Calu3 (cell line): ENCODE measurements around the gene SFRP5. TPM values are rescaled to one million over a fixed set of nuclear protein-coding genes. Genes with fewer than 3 reads are reported as not detected.

Source experiments
- BruUV-seq: library from RNA; stranded (reverse); fragments of 400-500 nt; replicated peaks from 2 replicates; lab custom pipeline; 2021; lab: Mats Ljungman, UMichigan
- CTCF ChIA-PET: fragments of 300-600 bp; sonication (Branson Sonifier 250); formaldehyde crosslinking; loops from one replicate; lab custom pipeline; 2022; ENCODE audit warnings: antibody characterized with exemption; lab: Charles Lee
- DNase-seq: peaks from one replicate; pipeline ENCODE4 v3.0.0; 2022
- H3K27ac Mint-ChIP-seq: one replicate; pipeline ENCODE4 v1.8.0; 2022; ENCODE audit warnings: mixed read lengths; ENCODE audit not compliant: unreplicated experiment
- H3K27me3 Mint-ChIP-seq: one replicate; pipeline ENCODE4 v1.8.0; 2022; ENCODE audit warnings: mixed read lengths; ENCODE audit not compliant: unreplicated experiment
- H3K36me3 Mint-ChIP-seq: one replicate; pipeline ENCODE4 v1.8.0; 2022; ENCODE audit warnings: mild to moderate bottlenecking, moderate library complexity, mixed read lengths; ENCODE audit not compliant: insufficient read depth, unreplicated experiment
- H3K4me1 Mint-ChIP-seq: one replicate; pipeline ENCODE4 v1.8.0; 2022; ENCODE audit warnings: mild to moderate bottlenecking, low read depth, mixed read lengths; ENCODE audit not compliant: unreplicated experiment
- H3K4me3 Mint-ChIP-seq: one replicate; pipeline ENCODE4 v1.8.0; 2022; ENCODE audit warnings: mild to moderate bottlenecking, low read depth, moderate library complexity, mixed read lengths; ENCODE audit not compliant: unreplicated experiment
- H3K9me3 Mint-ChIP-seq: one replicate; pipeline ENCODE4 v1.8.0; 2022; ENCODE audit warnings: low read depth, mixed read lengths; ENCODE audit not compliant: unreplicated experiment
- intact Hi-C: fragments of 100-400 bp; cut with micrococcal nuclease; formaldehyde crosslinking; loops from one replicate; pipeline ENCODE4 v1.10.0; 2022; ENCODE audit not compliant: unreplicated experiment
- total RNA-seq: library from RNA; stranded (reverse); gene quantifications from 2 replicates; pipeline ENCODE4 v1.2.3, GENCODE V29; 2022
- TF ChIP-seq, protein P1 (sequence below): fragments of 200-600 bp; IDR thresholded peaks from one replicate; pipeline ENCODE4 v1.8.0; 2022; ENCODE audit warnings: antibody characterized with exemption; ENCODE audit not compliant: unreplicated experiment

Gene SFRP5
- total RNA-seq, 1 experiment from 2014 or later, result 0.19 TPM

DNA sequence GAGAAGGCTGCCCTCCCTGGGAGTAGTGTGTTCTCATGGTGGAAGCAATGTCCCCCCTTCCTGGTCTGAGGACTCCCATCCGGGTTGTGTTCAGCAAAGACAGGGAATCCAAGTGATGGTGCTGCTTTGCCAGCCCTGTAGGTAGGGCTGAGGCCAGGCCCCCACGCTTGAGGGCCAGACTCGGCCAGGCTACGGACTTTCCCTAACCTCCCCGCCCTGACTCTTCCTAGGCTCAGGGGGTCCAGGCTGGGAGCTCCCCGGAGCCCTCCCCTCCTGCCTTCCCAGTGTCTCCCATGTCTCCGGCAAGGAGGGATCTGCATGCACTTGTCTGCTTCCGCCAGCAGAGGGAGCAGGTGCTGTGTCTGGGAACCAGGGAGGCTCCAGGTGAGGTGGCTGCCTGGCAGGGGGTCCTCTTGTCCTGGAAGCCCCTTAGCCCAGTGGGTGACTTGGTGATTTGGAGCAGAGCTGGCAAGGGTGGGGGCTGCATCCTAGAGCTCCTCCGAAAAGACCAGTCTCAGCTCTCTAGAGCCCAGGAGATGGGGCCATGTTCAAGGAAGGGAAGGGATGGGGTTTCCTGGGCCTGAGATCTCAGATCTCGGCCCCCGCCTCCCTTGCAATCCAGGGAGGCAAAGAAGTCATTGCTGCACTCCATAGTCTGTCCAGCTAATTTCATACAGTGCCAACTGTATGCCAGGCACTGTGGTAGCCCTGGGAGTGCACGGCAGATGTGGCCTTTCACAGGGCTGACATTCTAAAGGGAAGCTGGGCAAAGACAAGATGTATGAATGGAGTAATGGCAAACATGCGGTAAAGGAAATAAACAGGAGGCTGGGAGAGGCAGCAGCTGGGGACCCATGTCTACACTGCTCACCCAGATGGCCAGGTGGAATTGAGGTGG lies 20.3 kb upstream of the SFRP5 start:
- H3K4me1 Mint-ChIP-seq, result no peaks in the 10 kb centered on the region
- no TSS peak for BruUV-seq
- peak; percentile 75 for DNase-seq
- H3K36me3 Mint-ChIP-seq, result no peaks in the 10 kb centered on the region
- H3K27me3 Mint-ChIP-seq, result peaks cover 13% of the 10 kb centered on the region
- TF ChIP-seq, protein P1, sequence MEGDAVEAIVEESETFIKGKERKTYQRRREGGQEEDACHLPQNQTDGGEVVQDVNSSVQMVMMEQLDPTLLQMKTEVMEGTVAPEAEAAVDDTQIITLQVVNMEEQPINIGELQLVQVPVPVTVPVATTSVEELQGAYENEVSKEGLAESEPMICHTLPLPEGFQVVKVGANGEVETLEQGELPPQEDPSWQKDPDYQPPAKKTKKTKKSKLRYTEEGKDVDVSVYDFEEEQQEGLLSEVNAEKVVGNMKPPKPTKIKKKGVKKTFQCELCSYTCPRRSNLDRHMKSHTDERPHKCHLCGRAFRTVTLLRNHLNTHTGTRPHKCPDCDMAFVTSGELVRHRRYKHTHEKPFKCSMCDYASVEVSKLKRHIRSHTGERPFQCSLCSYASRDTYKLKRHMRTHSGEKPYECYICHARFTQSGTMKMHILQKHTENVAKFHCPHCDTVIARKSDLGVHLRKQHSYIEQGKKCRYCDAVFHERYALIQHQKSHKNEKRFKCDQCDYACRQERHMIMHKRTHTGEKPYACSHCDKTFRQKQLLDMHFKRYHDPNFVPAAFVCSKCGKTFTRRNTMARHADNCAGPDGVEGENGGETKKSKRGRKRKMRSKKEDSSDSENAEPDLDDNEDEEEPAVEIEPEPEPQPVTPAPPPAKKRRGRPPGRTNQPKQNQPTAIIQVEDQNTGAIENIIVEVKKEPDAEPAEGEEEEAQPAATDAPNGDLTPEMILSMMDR, result peak; percentile 74
- intact Hi-C loops, result loop anchor here (1.0 to 10.0 kb wide), 2 partner anchors 77 to 253 kb away; no protein-coding TSS in a partner anchor
- H3K9me3 Mint-ChIP-seq, result no peaks in the 10 kb centered on the region
- CTCF ChIA-PET, result interaction anchor here (1.0 to 1.7 kb wide), 2 partner anchors 77 kb away, joined by 3 to 10 read pairs; no protein-coding TSS in a partner anchor
- no peak overlapping the region for H3K27ac Mint-ChIP-seq
- no peak overlapping the region for H3K4me3 Mint-ChIP-seq

DNA sequence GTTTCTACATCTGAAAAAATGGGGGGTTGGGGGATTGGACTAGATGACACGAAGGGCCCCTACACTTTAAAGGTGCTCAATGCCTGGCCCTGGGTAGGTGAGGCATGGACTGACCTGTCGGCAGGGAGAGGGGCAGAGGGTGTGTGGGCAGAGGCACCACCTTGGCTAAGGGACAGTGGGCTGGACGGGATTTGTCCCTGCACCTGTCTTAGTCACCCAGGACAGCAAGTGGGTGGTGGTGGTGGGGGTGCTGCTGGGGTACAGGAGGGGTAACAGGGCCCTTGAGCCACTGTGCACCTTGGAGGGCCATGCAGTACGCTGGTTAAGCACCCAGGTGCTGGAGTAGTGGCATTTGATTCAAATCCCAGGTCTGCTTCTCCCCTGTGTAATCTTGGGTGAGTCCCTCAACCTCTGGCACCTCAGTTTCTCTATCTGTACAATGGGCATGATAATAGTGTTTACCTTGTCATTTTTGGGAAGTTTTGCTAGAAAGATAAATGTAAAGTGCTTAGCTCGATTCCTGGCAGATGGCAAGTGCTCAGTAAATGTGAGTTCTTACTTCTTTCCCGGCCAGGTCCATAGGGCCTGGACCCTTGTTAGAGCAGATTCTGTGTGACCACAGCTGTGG lies 18.1 kb upstream of the SFRP5 start:
- DNase-seq, result no peak
- BruUV-seq, result no TSS peak
- H3K27me3 Mint-ChIP-seq, result no peaks in the 10 kb centered on the region
- CTCF ChIA-PET, result interaction anchor here (1.3 kb wide), 1 partner anchor 251 kb away, joined by 3 read pairs; no protein-coding TSS in a partner anchor
- TF ChIP-seq, protein P1, result no peak
- H3K4me1 Mint-ChIP-seq, result no peaks in the 10 kb centered on the region
- no peak overlapping the region for H3K27ac Mint-ChIP-seq
- intact Hi-C loops, result loop anchor here (10.0 kb wide), 1 partner anchor 255 kb away; no protein-coding TSS in a partner anchor
- no peaks in the 10 kb centered on the region for H3K9me3 Mint-ChIP-seq
- no peaks in the 10 kb centered on the region for H3K36me3 Mint-ChIP-seq
- no peak overlapping the region for H3K4me3 Mint-ChIP-seq

DNA sequence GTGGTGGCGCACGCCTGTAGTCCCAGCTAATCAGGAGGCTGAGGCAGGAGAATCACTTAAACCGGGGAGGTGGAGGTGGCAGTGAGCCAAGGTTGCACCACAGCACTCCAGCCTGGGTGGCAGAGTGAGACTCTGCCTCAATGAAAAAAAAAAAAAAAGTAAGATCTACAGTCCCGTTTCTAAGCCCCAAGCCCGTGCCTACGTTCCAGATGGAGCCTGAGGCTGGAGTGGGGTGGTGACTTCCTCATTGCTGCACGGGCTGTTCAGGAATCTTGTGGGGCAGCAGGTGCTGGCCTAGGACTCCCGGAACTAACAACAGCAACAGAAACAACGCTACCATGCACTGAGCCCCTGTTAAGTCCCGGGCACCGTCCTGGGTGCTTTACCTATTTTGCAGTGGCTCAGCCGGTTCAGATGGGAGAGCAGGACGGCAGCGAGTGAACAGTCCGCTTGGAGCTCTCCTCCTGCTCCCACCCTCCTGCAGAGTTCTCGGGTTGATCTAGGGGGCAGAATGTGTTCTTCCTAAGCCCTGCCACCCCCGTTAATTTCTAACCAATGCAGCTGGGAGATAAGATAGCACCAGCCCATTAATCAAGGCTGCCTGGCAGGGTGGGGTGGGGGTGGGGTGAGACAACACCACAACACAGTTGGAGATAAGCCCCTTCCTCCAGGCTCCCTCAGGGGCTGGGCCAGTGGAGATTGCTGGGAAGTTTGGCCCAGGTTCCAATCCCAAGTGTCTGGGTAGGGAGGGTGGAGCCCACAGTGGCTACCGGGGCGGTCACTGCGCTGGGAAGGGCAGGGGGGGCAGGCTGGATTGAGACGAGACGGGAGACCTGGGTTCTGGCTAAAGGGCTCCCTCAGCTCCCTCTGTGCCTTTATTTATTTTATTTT lies 17.0 kb upstream of the SFRP5 start:
- CTCF ChIA-PET, result interaction anchor here (1.0 to 1.1 kb wide), 3 partner anchors 81 to 252 kb away, joined by 4 to 10 read pairs (median 6); no protein-coding TSS in a partner anchor
- H3K4me1 Mint-ChIP-seq, result no peaks in the 10 kb centered on the region
- BruUV-seq, result no TSS peak
- intact Hi-C loops, result no loop called here
- H3K9me3 Mint-ChIP-seq, result no peaks in the 10 kb centered on the region
- peak; percentile 55 for DNase-seq
- no peaks in the 10 kb centered on the region for H3K36me3 Mint-ChIP-seq
- TF ChIP-seq, protein P1, result no peak
- H3K4me3 Mint-ChIP-seq, result peak overlapping the region; percentile 39
- H3K27me3 Mint-ChIP-seq, result no peaks in the 10 kb centered on the region
- H3K27ac Mint-ChIP-seq, result no peak overlapping the region

DNA sequence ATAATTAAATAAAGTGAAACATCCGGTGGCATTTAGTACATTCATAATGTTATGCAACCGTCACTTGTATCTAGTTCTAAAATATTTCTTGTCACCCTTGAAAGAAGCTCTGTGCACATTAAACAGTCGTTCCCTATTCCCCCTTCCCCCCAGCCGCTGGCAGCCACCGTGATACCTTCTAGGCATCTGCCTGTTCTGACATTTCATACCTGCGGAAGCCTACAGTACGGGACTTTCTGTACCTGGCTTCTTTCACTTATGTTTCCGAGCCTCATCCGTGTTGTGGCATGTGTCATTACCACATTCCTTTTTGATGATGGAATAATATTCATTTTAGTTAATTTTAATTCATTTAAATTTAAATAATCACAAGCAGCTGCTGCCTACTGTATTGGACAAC lies 13.9 kb upstream of the SFRP5 start:
- Mint-ChIP-seq H3K36me3 (no peaks in the 10 kb centered on the region), H3K27me3 (no peaks in the 10 kb centered on the region), H3K4me1 (peaks cover 6% of the 10 kb centered on the region), H3K27ac (no peak overlapping the region), H3K9me3 (no peaks in the 10 kb centered on the region), H3K4me3 (no peak overlapping the region)
- intact Hi-C loops, result no loop called here
- CTCF ChIA-PET, result no interaction called here
- TF ChIP-seq, protein P1, result no peak
- DNase-seq, result no peak
- no TSS peak for BruUV-seq
